Suprapubic skin (tissue), 4 donors: Measurements from ENCODE around the gene OR1L6. TPM values are rescaled to one million over a fixed set of nuclear protein-coding genes. Genes with fewer than 3 reads are reported as not detected.

Source experiments
- DNase-seq, 2 donors: peaks; one replicate each; pipeline ENCODE4 v3.0.0-alpha.2; 2019; ENCODE audit warnings: low spot score in 2 of 2
- H3K27ac ChIP-seq: fragments of 200-600 bp; sonication (generic); one replicate; pipeline ENCODE4 v1.5.1; 2019
- H3K27me3 ChIP-seq: fragments of 200-600 bp; sonication (generic); one replicate; pipeline ENCODE4 v1.5.1; 2019
- H3K36me3 ChIP-seq: fragments of 200-600 bp; sonication (generic); one replicate; pipeline ENCODE4 v1.5.1; 2019
- H3K4me1 ChIP-seq: fragments of 200-600 bp; sonication (generic); one replicate; pipeline ENCODE4 v1.5.1; 2019
- H3K4me3 ChIP-seq: fragments of 200-600 bp; sonication (generic); one replicate; pipeline ENCODE4 v1.5.1; 2019; ENCODE audit warnings: mild to moderate bottlenecking
- H3K9me3 ChIP-seq: fragments of 200-600 bp; sonication (generic); one replicate; pipeline ENCODE4 v1.5.1; 2019
- CTCF ChIP-seq, 2 donors: fragments of 200-600 bp in 1 of 2; fragments of 450-650 bp in 1 of 2; sonication (generic) in 1 of 2; IDR thresholded peaks; one replicate each; pipeline ENCODE4 v1.5.1; 2016 to 2019; ENCODE audit warnings: antibody characterized with exemption in 2 of 2, mild to moderate bottlenecking in 1 of 2, moderate library complexity in 1 of 2
- EP300 ChIP-seq: sonication (generic); formaldehyde crosslinking; IDR thresholded peaks from one replicate; pipeline ENCODE4 v1.6.1; 2017; ENCODE audit warnings: antibody characterized with exemption
- POLR2A ChIP-seq, 2 donors: fragments of 450-650 bp; IDR thresholded peaks; one replicate each; pipeline ENCODE4 v1.6.1; 2017; ENCODE audit warnings: antibody characterized with exemption in 2 of 2, mild to moderate bottlenecking in 2 of 2, moderate library complexity in 2 of 2
- POLR2AphosphoS5 ChIP-seq, 3 donors: sonication (generic); formaldehyde crosslinking; IDR thresholded peaks; one replicate each; pipeline ENCODE4 v1.6.1; 2017; ENCODE audit warnings: antibody characterized with exemption in 3 of 3
- WGBS: methylation state at CpG from one replicate; pipeline ENCODE4 v1.1.5; 2018; 5-methylcytosine and 5-hydroxymethylcytosine counted together
- total RNA-seq, 4 donors: library from RNA; depleted of rRNA; stranded (reverse); fragments of >200 nt; gene quantifications; one replicate each; pipeline ENCODE4 v1.1.0, GENCODE V29; 2016

OR1L6 gene
- total RNA-seq, 4 donors from 2014 or later: not detected

DNA sequence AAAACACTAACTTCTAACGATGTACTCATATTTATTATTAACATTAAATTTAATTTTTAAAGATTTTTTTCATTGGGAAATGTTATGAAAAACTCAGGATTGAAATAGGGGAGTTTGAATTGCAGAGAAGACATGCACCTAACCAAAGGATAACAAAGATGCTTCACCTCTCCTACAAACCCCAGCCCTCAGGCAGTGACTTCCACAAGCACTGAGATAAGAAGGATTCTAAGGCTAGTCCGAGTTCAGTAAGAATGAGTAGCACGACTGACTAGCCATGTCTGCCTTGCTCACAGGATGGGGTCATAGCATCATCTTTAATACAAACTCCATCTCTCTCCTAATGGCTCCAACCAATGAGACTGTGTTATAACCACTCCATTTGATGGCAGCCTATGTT lies 39.6 kb downstream of the OR1L6 start:
- no peak overlapping the region for H3K27ac ChIP-seq
- H3K9me3 ChIP-seq: no peaks in the 10 kb centered on the region
- H3K4me3 ChIP-seq: no peak overlapping the region
- no peak for TF ChIP-seq CTCF (IDR thresholded peaks at IDR 0.05)
- no peak for TF ChIP-seq EP300
- no peak for TF ChIP-seq POLR2A (IDR thresholded peaks at IDR 0.05)
- 65% methylated on average over 3 of the region's 3 CpGs for WGBS
- H3K27me3 ChIP-seq: no peaks in the 10 kb centered on the region
- H3K36me3 ChIP-seq: no peaks in the 10 kb centered on the region
- no peaks in the 10 kb centered on the region for H3K4me1 ChIP-seq
- DNase-seq: no peak

- DNase-seq: no peak
- H3K27ac ChIP-seq: no peak overlapping the region
- TF ChIP-seq POLR2AphosphoS5 (IDR thresholded peaks at IDR 0.05): no peak
- TF ChIP-seq POLR2A (IDR thresholded peaks at IDR 0.05): no peak
- no peak for TF ChIP-seq CTCF (IDR thresholded peaks at IDR 0.05)
- no peaks in the 10 kb centered on the region for H3K27me3 ChIP-seq
- H3K9me3 ChIP-seq: no peaks in the 10 kb centered on the region
- no peak overlapping the region for H3K4me3 ChIP-seq
- no peaks in the 10 kb centered on the region for H3K4me1 ChIP-seq
- H3K36me3 ChIP-seq: no peaks in the 10 kb centered on the region
Observed at GRCh38 chr9:122785269-122785668, 43.2 kb downstream of the OR1L6 start.

DNA sequence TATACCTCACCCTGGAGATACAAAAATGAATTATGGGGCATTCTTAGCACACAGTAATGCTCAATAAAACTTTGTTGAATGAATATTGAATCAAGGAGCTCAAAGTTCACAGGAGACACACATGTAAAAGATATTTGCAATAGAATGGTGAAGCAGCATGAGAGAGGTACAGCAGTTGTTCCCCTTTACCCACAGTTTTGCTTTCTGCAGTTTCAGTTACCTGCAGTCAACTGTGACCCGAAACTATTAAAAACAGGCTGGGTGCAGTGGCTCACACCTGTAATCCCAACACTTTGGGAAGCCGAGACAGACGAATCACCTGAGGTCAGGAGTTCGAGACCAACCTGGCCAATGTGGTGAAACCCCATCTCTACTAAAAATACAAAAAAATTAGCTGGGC lies 44.2 kb downstream of the OR1L6 start:
- peak in 1 of 2 donors; percentile 49 for DNase-seq
- no peak overlapping the region for H3K4me3 ChIP-seq
- H3K36me3 ChIP-seq: no peaks in the 10 kb centered on the region
- no peaks in the 10 kb centered on the region for H3K9me3 ChIP-seq
- WGBS: 82% methylated on average over 4 of the region's 4 CpGs
- TF ChIP-seq EP300: no peak
- no peak for TF ChIP-seq POLR2AphosphoS5 (IDR thresholded peaks at IDR 0.05)
- TF ChIP-seq POLR2A (IDR thresholded peaks at IDR 0.05): no peak
- no peak for TF ChIP-seq CTCF (IDR thresholded peaks at IDR 0.05)
- no peaks in the 10 kb centered on the region for H3K27me3 ChIP-seq
- H3K27ac ChIP-seq: no peak overlapping the region
- H3K4me1 ChIP-seq: no peaks in the 10 kb centered on the region

DNA sequence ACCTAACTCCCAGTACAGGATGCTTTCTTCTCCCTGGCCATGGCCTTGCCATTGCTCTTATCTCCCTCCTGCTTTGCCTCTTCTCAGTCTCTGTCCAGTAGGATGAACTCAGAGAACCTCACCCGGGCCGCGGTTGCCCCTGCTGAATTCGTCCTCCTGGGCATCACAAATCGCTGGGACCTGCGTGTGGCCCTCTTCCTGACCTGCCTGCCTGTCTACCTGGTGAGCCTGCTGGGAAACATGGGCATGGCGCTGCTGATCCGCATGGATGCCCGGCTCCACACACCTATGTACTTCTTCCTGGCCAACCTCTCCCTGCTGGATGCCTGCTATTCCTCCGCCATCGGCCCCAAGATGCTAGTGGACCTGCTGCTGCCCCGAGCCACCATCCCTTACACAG lies 46.7 kb downstream of the OR1L6 start, which contains the start of gene OR5C1:
Gene OR5C1, plus strand, starts transcription at position 103 of the 400 bp plus-strand sequence. Its CDS starts 0 bp downstream, at position 103.
- TF ChIP-seq CTCF (IDR thresholded peaks at IDR 0.05) (no peak), POLR2A (IDR thresholded peaks at IDR 0.05) (no peak), POLR2AphosphoS5 (IDR thresholded peaks at IDR 0.05) (no peak), EP300 (no peak)
- H3K4me1 ChIP-seq: no peaks in the 10 kb centered on the region
- H3K4me3 ChIP-seq: no peak within 1 kb of the TSS
- no peaks in the 10 kb centered on the region for H3K36me3 ChIP-seq
- DNase-seq: peak in 1 of 2 donors; percentile 18
- no peaks in the 10 kb centered on the region for H3K9me3 ChIP-seq
- H3K27me3 ChIP-seq: no peaks in the 10 kb centered on the region
- WGBS: 89% methylated on average over 12 of the region's 12 CpGs
- H3K27ac ChIP-seq: no peak within 1 kb of the TSS

DNA sequence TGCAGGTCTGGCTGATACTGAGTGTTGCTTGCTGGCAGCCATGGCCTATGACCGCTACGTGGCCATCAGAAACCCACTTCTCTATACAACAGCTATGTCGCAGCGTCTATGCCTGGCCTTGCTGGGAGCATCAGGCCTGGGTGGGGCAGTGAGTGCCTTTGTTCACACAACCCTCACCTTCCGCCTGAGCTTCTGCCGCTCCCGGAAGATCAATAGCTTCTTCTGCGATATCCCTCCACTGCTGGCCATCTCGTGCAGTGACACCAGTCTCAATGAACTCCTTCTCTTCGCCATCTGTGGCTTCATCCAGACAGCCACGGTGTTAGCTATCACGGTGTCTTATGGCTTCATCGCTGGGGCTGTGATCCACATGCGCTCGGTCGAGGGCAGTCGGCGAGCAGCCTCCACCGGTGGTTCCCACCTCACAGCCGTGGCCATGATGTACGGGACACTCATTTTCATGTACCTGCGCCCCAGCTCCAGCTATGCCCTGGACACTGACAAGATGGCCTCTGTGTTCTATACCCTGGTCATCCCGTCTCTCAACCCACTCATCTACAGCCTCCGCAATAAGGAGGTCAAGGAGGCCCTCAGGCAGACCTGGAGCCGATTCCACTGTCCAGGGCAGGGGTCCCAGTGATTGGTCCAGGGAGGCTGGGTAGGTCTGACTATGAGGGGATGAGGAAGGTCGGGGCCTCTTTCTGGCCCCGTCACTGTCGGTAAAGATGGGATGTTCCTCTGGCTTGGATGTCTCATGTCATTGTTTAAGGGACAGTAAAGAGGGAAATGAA lies 47.3 kb downstream of the OR1L6 start:
- no peak for TF ChIP-seq EP300
- no peak for TF ChIP-seq POLR2AphosphoS5 (IDR thresholded peaks at IDR 0.05)
- no peak for TF ChIP-seq POLR2A (IDR thresholded peaks at IDR 0.05)
- no peak for TF ChIP-seq CTCF (IDR thresholded peaks at IDR 0.05)
- no peaks in the 10 kb centered on the region for H3K9me3 ChIP-seq
- 97% methylated on average over 28 of the region's 28 CpGs for WGBS
- no peaks in the 10 kb centered on the region for H3K36me3 ChIP-seq
- H3K27ac ChIP-seq: no peak overlapping the region
- no peaks in the 10 kb centered on the region for H3K4me1 ChIP-seq
- H3K27me3 ChIP-seq: no peaks in the 10 kb centered on the region
- H3K4me3 ChIP-seq: no peak overlapping the region
- DNase-seq: peak in 1 of 2 donors; percentile 66
